Immature natural killer cell (primary cell): ENCODE results near the gene REN. TPM values are rescaled to one million over a fixed set of nuclear protein-coding genes. Genes with fewer than 3 reads are reported as not detected.

Source experiments
- DNase-seq, 3 donors: peaks; one replicate each; pipeline ENCODE4 v3.0.0; 2022; ENCODE audit warnings: mixed read lengths in 1 of 3
- H3K27ac Mint-ChIP-seq, 6 donors: one replicate each; pipeline ENCODE4 v1.8.0; 2020; ENCODE audit warnings: mixed read lengths in 6 of 6, mild to moderate bottlenecking in 5 of 6, inconsistent platforms in 4 of 6, moderate library complexity in 3 of 6
- H3K27me3 Mint-ChIP-seq, 3 donors: one replicate each; pipeline ENCODE4 v1.8.0; 2020 to 2021; ENCODE audit warnings: low read depth in 3 of 3, mild to moderate bottlenecking in 3 of 3, mixed read lengths in 3 of 3, moderate library complexity in 3 of 3, inconsistent platforms in 1 of 3
- H3K36me3 Mint-ChIP-seq, 3 donors: one replicate each; pipeline ENCODE4 v1.8.0; 2020; ENCODE audit warnings: mixed read lengths in 3 of 3, inconsistent platforms in 2 of 3, mild to moderate bottlenecking in 2 of 3
- H3K4me1 Mint-ChIP-seq, 2 donors: one replicate each; pipeline ENCODE4 v1.8.0; 2020; ENCODE audit warnings: inconsistent platforms in 2 of 2, mild to moderate bottlenecking in 2 of 2, mixed read lengths in 2 of 2, moderate library complexity in 1 of 2
- H3K4me3 Mint-ChIP-seq, 5 donors: one replicate each; pipeline ENCODE4 v1.8.0; 2020; ENCODE audit warnings: mild to moderate bottlenecking in 5 of 5, mixed read lengths in 5 of 5, inconsistent platforms in 3 of 5, moderate library complexity in 3 of 5
- H3K9me3 Mint-ChIP-seq, 6 donors: one replicate each; pipeline ENCODE4 v1.8.0; 2020; ENCODE audit warnings: mild to moderate bottlenecking in 6 of 6, mixed read lengths in 6 of 6, inconsistent platforms in 4 of 6, moderate library complexity in 3 of 6
- polyA plus RNA-seq, 3 donors: library from polyadenylated mRNA; unstranded; fragments of 300-500 nt; fragmentation: Illumina TruSeq; gene quantifications; one replicate each; pipeline ENCODE4 v1.2.3, GENCODE V29; 2021

The REN gene
- polyA plus RNA-seq, 3 donors from 2014 or later, result not detected

- H3K27ac Mint-ChIP-seq, result peak overlapping the region in 3 of 6 donors; percentile 20 to 51 (median 39)
- DNase-seq, result no peak
- peaks cover 7 to 10% of the 10 kb centered on the region in 2 donors for H3K4me1 Mint-ChIP-seq
- peaks cover 0 to 1% (median 1%) of the 10 kb centered on the region in 3 donors for H3K27me3 Mint-ChIP-seq
- no peak overlapping the region for H3K4me3 Mint-ChIP-seq
- H3K9me3 Mint-ChIP-seq, result no peaks in the 10 kb centered on the region
- peaks cover 0 to 12% (median 0%) of the 10 kb centered on the region in 3 donors for H3K36me3 Mint-ChIP-seq
Observed at GRCh38 chr1:204113896-204114295, 52.2 kb downstream of the REN start.

GRCh38 chr1:204112876-204113730, 53.0 kb downstream of the REN start:
- DNase-seq, result no peak
- H3K4me1 Mint-ChIP-seq, result peaks cover 7 to 18% of the 10 kb centered on the region in 2 donors
- H3K36me3 Mint-ChIP-seq, result peaks cover 0 to 9% (median 0%) of the 10 kb centered on the region in 3 donors
- H3K4me3 Mint-ChIP-seq, result no peak overlapping the region
- peaks cover 0 to 1% (median 1%) of the 10 kb centered on the region in 3 donors for H3K27me3 Mint-ChIP-seq
- H3K27ac Mint-ChIP-seq, result peak overlapping the region in 4 of 6 donors; percentile 20 to 51 (median 34)
- H3K9me3 Mint-ChIP-seq, result no peaks in the 10 kb centered on the region

- no peak for DNase-seq
- H3K27ac Mint-ChIP-seq, result peak overlapping the region in 1 of 6 donors; percentile 79
- H3K4me1 Mint-ChIP-seq, result peaks cover 11 to 30% of the 10 kb centered on the region in 2 donors
- H3K4me3 Mint-ChIP-seq, result no peak overlapping the region
- H3K27me3 Mint-ChIP-seq, result peaks cover 0 to 1% (median 1%) of the 10 kb centered on the region in 3 donors
- peaks cover 0 to 3% (median 0%) of the 10 kb centered on the region in 3 donors for H3K36me3 Mint-ChIP-seq
- H3K9me3 Mint-ChIP-seq, result no peaks in the 10 kb centered on the region
Observed at GRCh38 chr1:204110894-204111633, 55.1 kb downstream of the REN start.

- peak overlapping the region in 5 of 6 donors; percentile 26 to 78 (median 44) for H3K27ac Mint-ChIP-seq
- peaks cover 0 to 3% (median 2%) of the 10 kb centered on the region in 3 donors for H3K27me3 Mint-ChIP-seq
- peaks cover 0 to 2% (median 0%) of the 10 kb centered on the region in 3 donors for H3K36me3 Mint-ChIP-seq
- H3K9me3 Mint-ChIP-seq, result no peaks in the 10 kb centered on the region
- peaks cover 34 to 52% of the 10 kb centered on the region in 2 donors for H3K4me1 Mint-ChIP-seq
- peak overlapping the region in 1 of 5 donors; percentile 66 for H3K4me3 Mint-ChIP-seq
- DNase-seq, result no peak
Observed at GRCh38 chr1:204108312-204109141, 57.6 kb downstream of the REN start.

GRCh38 chr1:204107892-204108291, 58.2 kb downstream of the REN start:
- H3K9me3 Mint-ChIP-seq, result no peaks in the 10 kb centered on the region
- DNase-seq, result no peak
- H3K36me3 Mint-ChIP-seq, result no peaks in the 10 kb centered on the region
- H3K4me1 Mint-ChIP-seq, result peaks cover 40 to 55% of the 10 kb centered on the region in 2 donors
- no peak overlapping the region for H3K4me3 Mint-ChIP-seq
- H3K27ac Mint-ChIP-seq, result peak overlapping the region in 2 of 6 donors; percentile 53 to 78
- peaks cover 0 to 3% (median 2%) of the 10 kb centered on the region in 3 donors for H3K27me3 Mint-ChIP-seq

GRCh38 chr1:204106825-204107224, 59.3 kb downstream of the REN start:
- no peaks in the 10 kb centered on the region for H3K36me3 Mint-ChIP-seq
- no peaks in the 10 kb centered on the region for H3K9me3 Mint-ChIP-seq
- no peak overlapping the region for H3K4me3 Mint-ChIP-seq
- no peak for DNase-seq
- peaks cover 0 to 4% (median 3%) of the 10 kb centered on the region in 3 donors for H3K27me3 Mint-ChIP-seq
- H3K27ac Mint-ChIP-seq, result peak overlapping the region in 5 of 6 donors; percentile 49 to 78 (median 69)
- peaks cover 49 to 66% of the 10 kb centered on the region in 2 donors for H3K4me1 Mint-ChIP-seq

- Mint-ChIP-seq H3K27ac (peak overlapping the region; percentile 83 to 98 (median 95)), H3K4me3 (peak overlapping the region; percentile 76 to 92 (median 78)), H3K36me3 (no peaks in the 10 kb centered on the region), H3K9me3 (no peaks in the 10 kb centered on the region), H3K27me3 (peaks cover 0 to 4% (median 2%) of the 10 kb centered on the region in 3 donors), H3K4me1 (peaks cover 56 to 81% of the 10 kb centered on the region in 2 donors)
- no peak for DNase-seq
Observed at GRCh38 chr1:204105131-204105515, 61.0 kb downstream of the REN start.

Other genes with a start within 250 kb of the REN start
- gene SOX13, start 93.2 kb downstream of the REN start, polyA plus RNA-seq, result 1 to 10 TPM in 2 of 3 donors, under 1 TPM in 1; 0.54 to 6.6 (median 2.2) TPM
- gene ETNK2, start 14.3 kb downstream of the REN start, polyA plus RNA-seq, result 1 to 10 TPM; 1.4 to 4.8 (median 3.7) TPM
- not detected for gene KISS1, start 30.2 kb upstream of the REN start, polyA plus RNA-seq
- not detected for gene GOLT1A, start 47.7 kb upstream of the REN start, polyA plus RNA-seq
- gene PLEKHA6, start 193.6 kb upstream of the REN start, polyA plus RNA-seq, result not detected
- gene PPP1R15B, start 245.5 kb upstream of the REN start, polyA plus RNA-seq, result 10 to 100 TPM; 13.5 to 23.0 (median 17.3) TPM